K562 (cell line): ENCODE data around the gene MYOZ3. TPM values are rescaled to one million over a fixed set of nuclear protein-coding genes. Genes with fewer than 3 reads are reported as not detected.

ENCODE experiments used
- ARID1B ChIP-seq: fragments of 450-650 bp; IDR thresholded peaks from 2 replicates; pipeline ENCODE4 v1.6.1; 2016; ENCODE audit warnings: antibody characterized with exemption, mild to moderate bottlenecking, inconsistent platforms
- JUNB ChIP-seq: fragments of 450-650 bp; formaldehyde crosslinking; conservative IDR thresholded peaks from 2 replicates; pipeline ENCODE4 v1.4.0; 2020; ENCODE audit warnings: mild to moderate bottlenecking
- JUND ChIP-seq, 2 experiments: IDR thresholded peaks; 2 replicates in 1 of 2; 3 replicates in 1 of 2; pipeline ENCODE4 v1.6.1; 2011; ENCODE audit warnings: borderline replicate concordance in 2 of 2, low read depth in 2 of 2, low read length in 2 of 2, improper control_type of control experiment in 1 of 2, missing biosample characterization in 1 of 2, missing genetic modification characterization in 1 of 2, missing genetic modification reagents in 1 of 2
- NFE2L1 ChIP-seq: fragments of 450-650 bp; IDR thresholded peaks from 2 replicates; pipeline ENCODE4 v1.6.1; 2016; ENCODE audit warnings: missing genetic modification characterization, low read depth, mild to moderate bottlenecking, missing compliant biosample characterization, moderate library complexity, borderline replicate concordance
- SAP30 ChIP-seq: fragments of 200-600 bp; sonication (generic); IDR thresholded peaks from 2 replicates; pipeline ENCODE4 v1.6.1; 2012; ENCODE audit warnings: borderline replicate concordance, low read depth, mild to moderate bottlenecking, moderate library complexity, low read length, control low read depth, inconsistent platforms; ENCODE audit not compliant: insufficient read depth, poor library complexity, severe bottlenecking
- ZNF175 ChIP-seq: fragments of 200-800 bp; sonication (Bioruptor generic); IDR thresholded peaks from 2 replicates; pipeline ENCODE4 v1.6.1; 2016; ENCODE audit warnings: low read depth, mild to moderate bottlenecking, missing genetic modification characterization, missing compliant biosample characterization
- polyA plus RNA-seq, 8 experiments: library from polyadenylated mRNA; depleted of rRNA in 4 of 8; stranded (reverse) in 5 of 8; unstranded in 3 of 8; fragments of >200 nt; fragmentation: Nextera tagmentation in 2 of 8; fragmentation: Illumina TruSeq in 1 of 8; extraction: Ambion mirVana in 2 of 8; extraction: Trizol in 1 of 8; gene quantifications; 2 replicates each; pipeline versions ENCODE4 v1.2.1 to v1.2.3, GENCODE V29; 2011 to 2014; ENCODE audit warnings: inconsistent platforms in 1 of 8, missing spikeins in 1 of 8
- total RNA-seq, 7 experiments: library from RNA; depleted of rRNA in 6 of 7; stranded (reverse); fragments of >200 nt in 6 of 7; fragmentation: Illumina TruSeq in 2 of 7; extraction: Trizol in 2 of 7; gene quantifications; 2 replicates each; pipeline versions ENCODE4 v1.2.1 to v1.2.3, GENCODE V29; 2011 to 2021; ENCODE audit warnings: low replicate concordance in 1 of 7
- TF ChIP-seq, protein P1 (sequence below): fragments of 250-450 bp; sonication (Bioruptor Pico); IDR thresholded peaks from 2 replicates; pipeline ENCODE4 v1.5.0; 2021; ENCODE audit warnings: mild to moderate bottlenecking, moderate library complexity
- TF ChIP-seq, protein P2 (sequence below), 3 experiments: fragments of 200-800 bp in 1 of 3; sonication (Bioruptor generic) in 1 of 3; sonication (generic) in 1 of 3; formaldehyde crosslinking in 1 of 3; IDR thresholded peaks; 2 replicates each; pipeline versions ENCODE4 v1.6.1 to v1.8.0; 2016 to 2022; ENCODE audit warnings: mild to moderate bottlenecking in 2 of 3, missing compliant biosample characterization in 2 of 3, missing genetic modification characterization in 2 of 3, missing genetic modification reagents in 1 of 3
- TF ChIP-seq, protein P3 (sequence below): sonication (generic); formaldehyde crosslinking; IDR thresholded peaks from 2 replicates; pipeline ENCODE4 v1.8.1; 2023; ENCODE audit warnings: mild to moderate bottlenecking, missing genetic modification reagents
- TF ChIP-seq, protein P4 (sequence below): fragments of 250-450 bp; sonication (Bioruptor Pico); IDR thresholded peaks from 2 replicates; pipeline ENCODE4 v1.5.0; 2020; ENCODE audit warnings: mild to moderate bottlenecking
- TF ChIP-seq, protein P5 (sequence below): fragments of 450-650 bp; IDR thresholded peaks from 2 replicates; pipeline ENCODE4 v1.6.1; 2017; ENCODE audit warnings: antibody characterized with exemption
- TF ChIP-seq, protein P6 (sequence below): fragments of 200-800 bp; sonication (Bioruptor generic); IDR thresholded peaks from 2 replicates; pipeline ENCODE4 v1.6.1; 2017; ENCODE audit warnings: missing genetic modification characterization, missing compliant biosample characterization

The MYOZ3 gene
- total and polyA plus RNA-seq, 9 of the 15 experiments (the other 6 are each of a cell fraction or from before 2014, with no cell fraction given): not detected

DNA sequence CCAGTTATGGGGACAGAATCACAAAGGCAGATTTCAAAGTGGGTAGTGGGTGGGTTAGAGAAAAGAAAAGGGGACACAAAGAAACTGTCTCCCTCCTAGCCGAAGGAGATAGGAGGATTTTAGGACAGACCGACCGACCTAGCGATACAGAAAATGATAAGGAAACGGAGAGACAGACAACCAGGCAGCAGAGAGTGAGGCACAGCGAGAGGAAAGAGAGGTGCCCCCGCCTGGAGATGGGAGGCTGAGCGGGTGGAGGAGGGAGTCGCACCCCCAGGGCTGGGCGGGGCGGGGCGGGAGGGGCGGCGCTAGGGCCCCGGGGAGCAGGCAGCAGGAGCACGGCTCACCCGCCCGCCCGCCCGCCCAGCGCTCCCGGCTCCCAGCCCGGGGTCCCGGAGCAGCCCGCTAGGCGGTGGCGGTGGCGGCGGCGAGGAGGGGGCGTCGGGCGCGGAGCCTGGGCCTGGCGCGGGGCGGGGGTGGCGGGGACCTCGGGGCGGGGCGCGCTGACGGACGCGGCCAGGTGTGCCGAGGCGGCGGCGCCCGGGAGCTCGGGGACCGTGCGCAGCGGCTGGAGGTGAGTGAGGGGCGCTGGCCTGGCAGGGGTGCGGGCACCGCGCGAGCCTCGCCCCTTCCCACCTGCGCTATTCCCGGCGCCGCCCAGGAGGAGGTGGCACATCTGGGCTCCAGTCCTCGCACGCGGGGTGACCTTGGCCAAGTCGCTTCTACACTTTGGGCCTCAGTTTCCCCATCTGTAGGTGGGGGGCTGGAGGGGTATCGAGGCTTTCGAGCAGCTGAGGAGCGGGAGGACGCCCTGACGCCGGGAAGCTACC is 36.5 kb upstream of the MYOZ3 start (continued):
- TF ChIP-seq JUND (IDR thresholded peaks at IDR 0.05; ENCODE audit: borderline replicate concordance, low read depth, low read length) (no peak), JUND (tag; IDR thresholded peaks at IDR 0.05; ENCODE audit: borderline replicate concordance, low read depth, low read length) (no peak), SAP30 (no peak), JUNB (no peak), ZNF175 (CRISPR knock-in tag) (no peak), NFE2L1 (no peak), ARID1B (no peak)
- TF ChIP-seq, protein P1, sequence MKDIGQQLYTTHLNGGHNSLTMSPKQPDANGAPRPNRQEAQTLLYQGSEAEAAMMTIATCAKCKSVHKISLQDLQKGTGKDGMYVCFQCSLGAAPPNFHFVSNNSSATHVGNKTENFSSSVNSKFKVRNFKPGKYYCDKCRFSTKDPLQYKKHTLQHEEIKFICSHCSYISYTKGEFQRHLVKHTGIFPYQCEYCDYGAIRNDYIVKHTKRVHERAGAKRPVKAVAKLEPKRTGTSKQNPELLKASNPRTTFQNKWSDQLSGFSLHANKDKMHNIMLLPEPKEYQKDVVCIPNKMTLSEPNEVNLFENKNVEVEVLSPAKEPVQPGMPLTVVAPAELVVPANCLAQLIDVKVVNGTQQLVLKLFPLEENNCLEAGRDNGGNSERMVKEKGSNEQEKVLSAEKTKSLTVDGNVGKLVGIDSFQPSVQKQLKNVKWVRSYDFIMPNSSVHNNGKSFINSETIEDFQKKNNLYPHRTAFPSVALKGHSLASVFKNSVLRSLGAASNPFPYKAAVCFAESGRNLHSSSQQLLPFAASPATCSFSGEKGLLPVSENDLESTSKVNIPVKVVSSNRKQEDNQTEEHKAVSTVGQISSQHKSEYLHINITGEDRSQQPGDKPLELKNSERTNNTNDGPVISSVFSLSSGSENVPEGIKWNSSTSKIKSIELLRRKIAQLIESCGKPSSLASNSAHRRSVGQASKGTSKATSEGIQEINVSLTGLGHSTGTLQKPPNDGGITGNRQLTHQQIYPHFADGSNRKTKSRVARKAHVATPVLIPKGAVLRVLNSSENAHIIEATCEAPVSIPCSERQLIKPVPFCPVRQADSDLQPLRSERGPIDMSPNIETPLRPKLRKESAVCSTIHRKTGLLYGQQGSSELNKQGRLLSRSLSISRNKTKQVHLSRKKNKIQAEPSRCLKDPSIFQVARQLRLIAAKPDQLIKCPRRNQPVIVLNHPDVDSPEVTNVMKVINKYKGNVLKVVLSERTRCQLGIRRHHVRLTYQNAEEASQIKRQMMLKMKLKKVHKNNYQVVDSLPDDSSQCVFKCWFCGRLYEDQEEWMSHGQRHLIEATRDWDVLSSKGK: no peak
- TF ChIP-seq, protein P2, sequence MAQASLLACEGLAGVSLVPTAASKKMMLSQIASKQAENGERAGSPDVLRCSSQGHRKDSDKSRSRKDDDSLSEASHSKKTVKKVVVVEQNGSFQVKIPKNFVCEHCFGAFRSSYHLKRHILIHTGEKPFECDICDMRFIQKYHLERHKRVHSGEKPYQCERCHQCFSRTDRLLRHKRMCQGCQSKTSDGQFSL (CRISPR knock-in tag; IDR thresholded peaks at IDR 0.05): 0 out of 2 replicates have a peak, but pooled peaks have one; percentile 23
- TF ChIP-seq, protein P2 (tag; IDR thresholded peaks at IDR 0.05): no peak
- TF ChIP-seq, protein P3, sequence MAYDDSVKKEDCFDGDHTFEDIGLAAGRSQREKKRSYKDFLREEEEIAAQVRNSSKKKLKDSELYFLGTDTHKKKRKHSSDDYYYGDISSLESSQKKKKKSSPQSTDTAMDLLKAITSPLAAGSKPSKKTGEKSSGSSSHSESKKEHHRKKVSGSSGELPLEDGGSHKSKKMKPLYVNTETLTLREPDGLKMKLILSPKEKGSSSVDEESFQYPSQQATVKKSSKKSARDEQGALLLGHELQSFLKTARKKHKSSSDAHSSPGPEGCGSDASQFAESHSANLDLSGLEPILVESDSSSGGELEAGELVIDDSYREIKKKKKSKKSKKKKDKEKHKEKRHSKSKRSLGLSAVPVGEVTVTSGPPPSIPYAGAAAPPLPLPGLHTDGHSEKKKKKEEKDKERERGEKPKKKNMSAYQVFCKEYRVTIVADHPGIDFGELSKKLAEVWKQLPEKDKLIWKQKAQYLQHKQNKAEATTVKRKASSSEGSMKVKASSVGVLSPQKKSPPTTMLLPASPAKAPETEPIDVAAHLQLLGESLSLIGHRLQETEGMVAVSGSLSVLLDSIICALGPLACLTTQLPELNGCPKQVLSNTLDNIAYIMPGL (CRISPR knock-in tag): no peak
- TF ChIP-seq, protein P4, sequence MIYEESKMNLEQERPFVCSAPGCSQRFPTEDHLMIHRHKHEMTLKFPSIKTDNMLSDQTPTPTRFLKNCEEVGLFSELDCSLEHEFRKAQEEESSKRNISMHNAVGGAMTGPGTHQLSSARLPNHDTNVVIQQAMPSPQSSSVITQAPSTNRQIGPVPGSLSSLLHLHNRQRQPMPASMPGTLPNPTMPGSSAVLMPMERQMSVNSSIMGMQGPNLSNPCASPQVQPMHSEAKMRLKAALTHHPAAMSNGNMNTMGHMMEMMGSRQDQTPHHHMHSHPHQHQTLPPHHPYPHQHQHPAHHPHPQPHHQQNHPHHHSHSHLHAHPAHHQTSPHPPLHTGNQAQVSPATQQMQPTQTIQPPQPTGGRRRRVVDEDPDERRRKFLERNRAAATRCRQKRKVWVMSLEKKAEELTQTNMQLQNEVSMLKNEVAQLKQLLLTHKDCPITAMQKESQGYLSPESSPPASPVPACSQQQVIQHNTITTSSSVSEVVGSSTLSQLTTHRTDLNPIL (CRISPR knock-in tag): no peak
- TF ChIP-seq, protein P5, sequence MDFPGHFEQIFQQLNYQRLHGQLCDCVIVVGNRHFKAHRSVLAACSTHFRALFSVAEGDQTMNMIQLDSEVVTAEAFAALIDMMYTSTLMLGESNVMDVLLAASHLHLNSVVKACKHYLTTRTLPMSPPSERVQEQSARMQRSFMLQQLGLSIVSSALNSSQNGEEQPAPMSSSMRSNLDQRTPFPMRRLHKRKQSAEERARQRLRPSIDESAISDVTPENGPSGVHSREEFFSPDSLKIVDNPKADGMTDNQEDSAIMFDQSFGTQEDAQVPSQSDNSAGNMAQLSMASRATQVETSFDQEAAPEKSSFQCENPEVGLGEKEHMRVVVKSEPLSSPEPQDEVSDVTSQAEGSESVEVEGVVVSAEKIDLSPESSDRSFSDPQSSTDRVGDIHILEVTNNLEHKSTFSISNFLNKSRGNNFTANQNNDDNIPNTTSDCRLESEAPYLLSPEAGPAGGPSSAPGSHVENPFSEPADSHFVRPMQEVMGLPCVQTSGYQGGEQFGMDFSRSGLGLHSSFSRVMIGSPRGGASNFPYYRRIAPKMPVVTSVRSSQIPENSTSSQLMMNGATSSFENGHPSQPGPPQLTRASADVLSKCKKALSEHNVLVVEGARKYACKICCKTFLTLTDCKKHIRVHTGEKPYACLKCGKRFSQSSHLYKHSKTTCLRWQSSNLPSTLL: no peak
- TF ChIP-seq, protein P6, sequence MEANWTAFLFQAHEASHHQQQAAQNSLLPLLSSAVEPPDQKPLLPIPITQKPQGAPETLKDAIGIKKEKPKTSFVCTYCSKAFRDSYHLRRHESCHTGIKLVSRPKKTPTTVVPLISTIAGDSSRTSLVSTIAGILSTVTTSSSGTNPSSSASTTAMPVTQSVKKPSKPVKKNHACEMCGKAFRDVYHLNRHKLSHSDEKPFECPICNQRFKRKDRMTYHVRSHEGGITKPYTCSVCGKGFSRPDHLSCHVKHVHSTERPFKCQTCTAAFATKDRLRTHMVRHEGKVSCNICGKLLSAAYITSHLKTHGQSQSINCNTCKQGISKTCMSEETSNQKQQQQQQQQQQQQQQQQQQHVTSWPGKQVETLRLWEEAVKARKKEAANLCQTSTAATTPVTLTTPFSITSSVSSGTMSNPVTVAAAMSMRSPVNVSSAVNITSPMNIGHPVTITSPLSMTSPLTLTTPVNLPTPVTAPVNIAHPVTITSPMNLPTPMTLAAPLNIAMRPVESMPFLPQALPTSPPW (CRISPR knock-in tag): peak; percentile 38; the same call in 1 of the 2 replicates
